Fibroblast of skin of left biceps (primary cell): ENCODE measurements around the gene C2CD2L.
"Not testable (repeated sequence)": the region's sequence is repeated elsewhere in the genome, so short reads cannot be mapped to it uniquely, and the experiment has no call there.

Experiments
- DNase-seq, 2 experiments: peaks; one replicate each; pipeline ENCODE4 v3.0.0-alpha.2; 2013; ENCODE audit warnings: low read depth in 2 of 2

C2CD2L gene

DNA sequence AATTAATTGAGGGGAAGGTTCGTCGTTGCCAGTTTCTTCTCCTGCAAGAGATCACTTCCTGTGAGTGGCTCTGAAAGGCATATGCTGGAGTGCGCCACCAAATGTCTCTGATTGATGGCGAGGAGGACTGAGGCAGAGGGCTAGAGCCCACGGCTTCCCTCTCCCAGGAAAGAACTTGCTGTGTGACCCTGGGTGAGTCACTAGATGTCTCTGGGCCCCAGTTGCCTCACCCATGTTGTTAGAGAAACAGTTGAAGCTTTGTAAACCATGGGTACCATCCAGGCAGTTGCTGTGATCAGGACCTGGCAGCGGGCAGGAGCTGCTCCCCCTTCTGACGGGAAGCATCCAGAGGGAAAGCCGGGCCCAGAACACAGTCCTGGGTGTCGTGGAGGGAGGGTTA, 44.9 kb downstream of the C2CD2L start:
- no peak for DNase-seq

DNA sequence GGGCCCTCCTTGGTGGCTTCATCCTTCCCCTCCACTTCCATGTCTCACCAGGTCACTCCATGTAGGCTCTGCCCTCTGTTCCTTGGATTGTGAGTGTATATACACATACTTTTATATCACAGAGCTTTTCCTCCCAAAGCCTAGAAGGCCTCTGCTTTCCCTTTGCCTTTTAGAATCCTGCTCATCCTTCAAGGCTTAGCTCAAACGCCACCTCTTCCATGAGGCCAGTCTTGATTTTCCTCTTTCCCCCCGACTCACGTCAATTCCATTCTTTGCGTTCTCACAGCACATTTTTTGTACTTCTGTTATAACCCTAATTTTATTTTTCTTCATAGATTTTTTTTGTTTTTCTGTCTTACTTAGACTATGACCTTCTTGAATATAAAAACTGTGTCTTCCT, 45.5 kb downstream of the C2CD2L start:
- DNase-seq: no peak

DNA sequence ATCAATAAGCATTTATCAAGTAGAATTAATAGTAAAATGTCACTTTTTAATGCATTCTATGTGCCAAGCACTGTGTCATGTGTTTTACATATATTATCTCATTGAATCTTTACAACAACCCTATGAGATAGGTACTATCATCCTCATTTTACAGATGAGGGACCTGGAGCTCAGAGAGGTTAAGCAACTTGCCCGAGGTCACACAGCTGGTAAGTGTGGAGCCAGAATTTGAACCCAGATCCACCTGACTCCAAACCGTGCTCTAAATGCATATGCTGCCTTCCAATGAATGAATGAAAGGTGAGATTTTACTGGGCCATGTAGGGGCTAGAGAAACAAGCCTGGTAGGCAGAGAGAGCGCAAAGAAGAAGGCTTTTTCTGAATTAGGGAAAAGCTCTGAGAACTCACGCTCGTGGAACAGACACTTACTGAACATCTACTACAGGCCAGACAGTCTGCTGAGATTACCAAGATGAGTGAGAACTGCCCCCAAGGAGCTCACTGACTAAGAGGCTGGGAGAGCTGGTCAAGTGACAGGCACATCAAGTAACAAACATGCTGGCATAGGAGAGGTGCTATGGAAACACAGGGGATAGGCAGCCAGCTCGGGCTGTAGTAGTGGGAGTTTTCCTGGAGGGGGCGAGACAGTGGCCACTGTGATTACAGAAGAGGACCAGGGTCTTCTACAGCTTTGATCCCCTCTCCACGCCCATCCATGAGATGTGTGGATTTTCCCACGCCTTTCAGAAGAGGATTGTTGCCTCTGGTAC, 46.1 kb downstream of the C2CD2L start:
- DNase-seq: no peak

DNA sequence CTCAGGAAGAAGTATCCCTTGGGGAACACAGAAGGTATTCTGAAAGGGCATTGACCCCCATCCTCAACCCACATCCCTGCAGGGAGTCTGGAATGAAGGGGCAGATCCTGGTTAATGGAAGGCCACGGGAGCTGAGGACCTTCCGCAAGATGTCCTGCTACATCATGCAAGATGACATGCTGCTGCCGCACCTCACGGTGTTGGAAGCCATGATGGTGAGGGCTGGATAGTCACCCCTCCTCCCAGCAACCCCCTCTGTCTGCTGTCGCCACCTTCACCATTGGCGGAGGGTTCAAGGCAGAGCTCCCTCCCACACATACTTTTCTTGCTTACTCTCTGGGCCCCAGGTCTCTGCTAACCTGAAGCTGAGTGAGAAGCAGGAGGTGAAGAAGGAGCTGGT, 47.0 kb downstream of the C2CD2L start:
- no peak for DNase-seq

DNA sequence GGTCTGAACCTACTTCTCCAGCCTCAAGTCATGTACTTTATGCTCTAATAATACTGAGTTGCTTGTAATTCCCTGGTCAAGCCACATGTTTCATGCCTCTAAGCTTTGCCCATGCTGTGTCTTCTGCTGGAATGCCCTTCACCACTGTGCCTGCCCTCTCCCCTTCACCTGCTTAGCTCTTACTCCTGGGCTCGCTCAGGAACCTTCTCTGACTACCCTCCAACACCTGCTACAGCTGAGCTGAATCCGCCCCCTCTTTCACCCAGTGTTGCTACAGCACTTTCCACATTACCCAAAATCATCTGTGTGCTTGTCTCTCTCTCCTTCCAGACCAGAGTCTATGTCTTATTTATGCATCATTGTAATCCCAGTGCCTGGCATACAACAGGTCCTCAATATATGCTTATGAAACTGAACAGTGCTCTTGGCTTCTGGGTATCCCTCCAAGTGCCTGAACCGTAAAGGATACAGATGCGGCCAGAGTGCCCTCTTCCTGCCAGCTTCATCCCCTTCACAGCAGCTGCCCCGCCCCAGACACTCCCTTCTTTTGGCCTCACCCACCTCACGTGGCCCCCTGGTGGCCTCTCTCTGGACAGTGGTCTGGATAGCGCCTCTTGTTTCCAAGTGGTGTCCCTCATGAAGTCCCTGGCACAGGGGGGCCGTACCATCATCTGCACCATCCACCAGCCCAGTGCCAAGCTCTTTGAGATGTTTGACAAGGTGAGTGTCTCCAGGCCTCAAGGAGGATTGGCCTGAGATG, 48.8 kb downstream of the C2CD2L start:
- DNase-seq: no peak

DNA sequence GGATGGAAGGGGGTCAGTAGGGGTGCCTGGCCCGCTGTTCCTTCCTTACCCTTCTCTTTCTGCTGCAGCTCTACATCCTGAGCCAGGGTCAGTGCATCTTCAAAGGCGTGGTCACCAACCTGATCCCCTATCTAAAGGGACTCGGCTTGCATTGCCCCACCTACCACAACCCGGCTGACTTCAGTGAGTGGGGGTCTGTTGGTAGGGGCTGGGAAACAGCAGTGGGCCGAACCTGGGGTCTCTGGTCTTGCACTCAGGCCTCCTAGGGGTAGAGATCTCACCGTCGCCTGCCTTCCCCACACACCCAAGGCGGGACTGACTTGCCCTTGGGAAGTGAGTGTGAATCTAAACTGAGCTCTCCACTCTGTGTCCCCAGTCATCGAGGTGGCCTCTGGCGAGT, 49.4 kb downstream of the C2CD2L start:
- DNase-seq: no peak

DNA sequence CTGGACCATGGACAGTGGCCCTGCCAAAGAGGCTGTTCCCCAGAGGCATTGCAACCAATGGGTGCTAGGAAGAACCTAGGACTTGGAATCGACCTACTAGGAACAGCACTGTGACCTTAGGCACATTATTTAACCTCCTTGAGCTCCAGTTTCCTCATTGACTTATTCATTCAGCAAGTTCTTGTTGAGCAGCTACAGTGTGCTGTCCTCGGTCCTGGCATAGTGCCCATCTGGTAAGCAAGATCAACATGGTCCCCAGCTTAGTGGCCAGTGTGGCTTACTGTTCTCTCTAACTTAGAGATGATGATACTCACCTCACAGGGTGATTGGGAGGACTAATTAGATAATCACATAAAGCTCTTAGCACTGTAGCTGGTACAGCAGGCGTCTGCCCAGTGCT, 49.9 kb downstream of the C2CD2L start:
- DNase-seq: no peak

DNA sequence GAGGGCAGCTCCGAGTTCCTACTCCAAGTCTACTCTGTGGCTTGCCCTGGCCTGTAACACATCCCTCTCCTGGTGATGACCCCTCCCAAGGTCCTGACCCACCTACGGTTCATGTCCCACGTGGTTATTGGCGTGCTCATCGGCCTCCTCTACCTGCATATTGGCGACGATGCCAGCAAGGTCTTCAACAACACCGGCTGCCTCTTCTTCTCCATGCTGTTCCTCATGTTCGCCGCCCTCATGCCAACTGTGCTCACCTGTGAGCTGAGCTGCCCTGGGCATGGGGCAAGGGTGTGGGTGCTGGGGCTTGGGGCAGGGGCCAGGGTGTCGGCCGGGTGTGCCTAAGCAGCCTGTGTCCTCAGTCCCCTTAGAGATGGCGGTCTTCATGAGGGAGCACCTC, 51.3 kb downstream of the C2CD2L start:
- no peak for DNase-seq

DNA sequence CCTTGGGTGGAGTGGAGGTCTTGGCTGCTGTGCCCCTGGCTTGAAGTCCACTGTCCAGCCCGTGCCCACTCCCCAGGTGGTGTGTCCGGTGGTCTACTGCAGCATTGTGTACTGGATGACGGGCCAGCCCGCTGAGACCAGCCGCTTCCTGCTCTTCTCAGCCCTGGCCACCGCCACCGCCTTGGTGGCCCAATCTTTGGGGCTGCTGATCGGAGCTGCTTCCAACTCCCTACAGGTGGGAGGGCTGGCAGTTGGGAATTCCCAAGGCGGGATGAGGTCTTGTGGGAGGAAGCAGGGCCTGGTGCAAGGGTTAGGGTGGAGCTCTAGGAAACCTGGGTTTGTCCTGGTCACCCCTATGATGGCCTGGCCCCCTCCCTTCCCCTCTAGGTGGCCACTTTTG, 53.0 kb downstream of the C2CD2L start:
- no peak for DNase-seq

DNA sequence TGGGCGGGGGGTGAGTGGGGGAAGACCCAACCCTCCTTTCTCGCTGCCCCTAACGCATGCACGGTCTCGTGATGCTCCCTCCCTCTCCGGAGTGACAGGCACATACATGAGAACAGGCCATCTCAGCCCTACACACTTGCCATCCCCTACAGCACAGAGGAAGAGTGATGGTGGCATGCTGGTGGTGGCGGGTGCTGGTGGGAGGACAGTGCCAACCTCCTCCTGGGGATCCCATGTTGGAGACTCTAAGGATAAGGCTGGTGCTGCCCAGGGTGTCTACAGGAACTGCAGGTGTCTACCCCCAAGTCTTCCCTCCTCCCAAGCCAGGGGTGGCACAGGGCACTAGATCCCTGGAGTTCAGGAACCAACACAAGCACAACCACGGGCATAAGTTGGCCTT, 54.7 kb downstream of the C2CD2L start:
- DNase-seq: no peak

DNA sequence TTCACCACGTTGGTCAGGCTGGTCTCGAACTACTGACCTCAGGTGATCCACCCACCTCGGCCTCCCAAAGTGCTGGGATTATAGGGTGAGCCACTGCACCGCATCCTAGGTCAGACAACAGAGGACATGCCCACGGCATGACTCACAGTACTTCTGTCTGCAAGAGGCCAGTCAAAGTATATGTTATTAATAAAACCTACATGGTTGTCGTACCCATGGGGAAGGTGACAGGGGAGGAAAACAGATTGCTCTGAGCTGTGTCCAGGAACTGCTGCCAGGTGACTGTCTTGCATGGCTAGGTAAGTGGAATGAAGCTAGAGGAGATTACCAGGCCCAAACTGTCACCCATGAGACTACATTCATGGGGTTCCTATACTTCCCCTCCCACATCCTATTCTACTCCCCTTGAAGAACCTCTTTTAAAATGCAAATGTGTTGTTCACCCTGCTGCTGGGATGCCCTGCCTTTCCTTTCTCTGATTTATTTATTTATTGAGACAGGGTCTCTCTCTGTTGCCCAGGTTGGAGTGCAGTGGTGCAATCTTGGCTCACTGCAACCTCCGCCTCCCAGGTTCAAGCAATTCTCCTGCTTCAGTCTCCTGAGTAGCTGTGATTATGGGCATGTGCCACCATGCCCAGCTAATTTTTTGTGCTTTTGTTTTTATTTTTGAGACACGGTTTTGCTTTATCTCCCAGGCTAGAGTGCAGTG, 59.4 kb downstream of the C2CD2L start:
- DNase-seq: no peak

DNA sequence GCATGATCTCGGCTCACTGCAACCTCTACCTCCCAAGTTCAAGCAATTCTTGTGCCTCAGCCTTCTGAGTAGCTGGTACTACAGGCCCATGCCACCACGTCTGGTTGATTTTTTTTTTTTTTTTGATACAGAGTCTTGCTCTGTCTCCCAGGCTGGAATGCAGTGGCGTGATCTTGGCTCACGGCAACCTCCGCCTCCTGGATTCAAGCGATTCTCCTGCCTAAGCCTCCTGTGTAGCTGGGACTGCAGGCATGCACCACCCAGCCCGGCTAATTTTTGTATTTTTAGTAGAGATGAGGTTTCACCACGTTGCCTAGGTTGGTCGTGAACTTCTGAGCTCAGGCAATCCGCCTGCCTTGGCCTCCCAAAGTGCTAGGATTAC, 59.9 kb downstream of the C2CD2L start:
- not testable (repeated sequence) for DNase-seq

DNA sequence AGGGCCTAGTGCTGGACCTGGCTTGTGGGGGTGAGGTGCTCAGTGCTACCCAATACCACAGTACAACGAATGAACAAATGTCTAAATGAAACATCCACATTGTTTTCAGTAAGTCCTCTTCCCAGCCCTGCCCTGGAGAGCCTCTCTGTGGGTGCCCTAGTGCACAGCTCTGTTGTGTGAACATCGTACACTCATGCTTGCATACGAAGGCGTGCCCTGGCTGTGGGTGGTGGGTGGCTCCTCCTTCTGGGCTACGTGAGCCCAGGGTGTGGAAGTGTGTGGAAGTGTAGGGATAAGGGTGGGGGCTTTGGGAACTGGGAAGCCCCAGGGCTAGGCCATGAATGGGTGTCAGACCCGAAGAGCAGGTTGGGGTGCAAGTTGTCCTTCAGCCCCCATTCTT, 60.8 kb downstream of the C2CD2L start:
- DNase-seq: no peak
